HG03469 (cell line): ENCODE results near the gene ZNF597.
"Not testable (repeated sequence)": the region's sequence is repeated elsewhere in the genome, so short reads cannot be mapped to it uniquely, and the experiment has no call there.

Source experiments
- ATAC-seq: cut with Tn5 transposase; IDR thresholded peaks from one replicate; pipeline ENCODE4 v1.9.1; 2021; ENCODE audit warnings: mild to moderate bottlenecking, moderate library complexity, moderate number of reproducible peaks; ENCODE audit not compliant: unreplicated experiment

The ZNF597 gene

DNA sequence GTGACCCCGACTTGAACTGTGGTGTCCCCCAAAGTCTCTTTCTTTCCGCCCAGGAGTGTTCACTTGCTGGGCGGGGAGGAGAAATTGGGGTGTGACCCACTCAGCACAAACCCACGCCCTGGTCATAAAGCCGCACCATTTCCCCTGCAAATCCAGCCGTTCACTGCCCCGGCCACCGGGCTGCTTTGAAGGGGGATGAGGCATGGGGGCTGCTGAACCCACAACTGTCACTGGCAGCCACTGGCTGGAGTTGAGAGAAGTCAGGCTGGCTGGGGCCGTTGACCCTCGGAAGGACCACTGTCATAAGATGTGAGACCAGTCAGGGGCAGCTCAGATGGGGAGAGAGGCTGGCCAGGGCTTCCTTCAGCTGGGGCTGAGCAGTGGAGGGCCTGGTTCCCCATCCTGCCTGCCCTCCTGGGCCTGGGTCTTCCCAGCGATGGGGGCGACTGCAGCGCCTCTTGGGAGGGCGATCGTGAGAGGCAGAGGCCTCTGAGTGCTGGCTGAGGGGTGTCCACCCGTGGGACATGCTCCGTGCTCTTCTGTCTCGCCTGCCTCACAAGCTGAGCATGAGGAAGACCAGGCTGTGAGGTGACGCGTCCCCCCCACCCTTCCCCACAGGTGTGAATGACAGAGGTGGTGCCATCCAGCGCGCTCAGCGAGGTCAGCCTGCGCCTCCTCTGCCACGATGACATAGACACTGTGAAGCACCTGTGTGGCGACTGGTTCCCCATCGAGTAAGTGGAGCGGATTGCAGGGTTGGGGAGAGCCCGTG lies 32.5 kb upstream of the ZNF597 start:
- ATAC-seq, result no peak

- ATAC-seq, result not testable (repeated sequence)
Measured at GRCh38 chr16:3474870-3475269, 31.6 kb upstream of the ZNF597 start.

GRCh38 chr16:3474136-3474779 lies 31.0 kb upstream of the ZNF597 start:
- no peak for ATAC-seq

- ATAC-seq, result not testable (repeated sequence)
Measured at GRCh38 chr16:3473596-3473943, 30.3 kb upstream of the ZNF597 start.

GRCh38 chr16:3472878-3473595 lies 29.7 kb upstream of the ZNF597 start:
- no peak for ATAC-seq

- ATAC-seq, result no peak
Measured at GRCh38 chr16:3471518-3472176, 28.3 kb upstream of the ZNF597 start.

GRCh38 chr16:3470723-3471122 lies 27.4 kb upstream of the ZNF597 start:
- ATAC-seq, result no peak

DNA sequence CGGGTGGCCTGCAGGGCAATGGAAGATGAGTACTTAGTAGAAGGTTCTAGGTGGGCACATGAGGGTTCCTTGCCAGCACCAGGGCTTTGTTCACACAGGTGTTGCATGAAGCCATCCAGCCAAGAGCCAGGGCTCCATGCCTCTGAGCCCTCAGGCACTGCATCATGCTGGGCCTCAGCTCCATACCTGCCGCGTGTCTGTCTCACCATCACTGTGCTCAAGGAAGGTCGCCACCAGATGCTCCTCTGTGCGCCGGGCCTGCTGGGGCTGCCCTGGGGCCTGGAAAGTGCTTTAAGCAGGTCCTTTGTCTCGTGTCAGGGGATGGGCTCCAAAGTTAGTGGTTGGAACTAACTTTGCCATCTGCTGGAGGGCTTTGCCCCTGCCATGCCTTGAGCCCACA lies 26.4 kb upstream of the ZNF597 start:
- no peak for ATAC-seq

DNA sequence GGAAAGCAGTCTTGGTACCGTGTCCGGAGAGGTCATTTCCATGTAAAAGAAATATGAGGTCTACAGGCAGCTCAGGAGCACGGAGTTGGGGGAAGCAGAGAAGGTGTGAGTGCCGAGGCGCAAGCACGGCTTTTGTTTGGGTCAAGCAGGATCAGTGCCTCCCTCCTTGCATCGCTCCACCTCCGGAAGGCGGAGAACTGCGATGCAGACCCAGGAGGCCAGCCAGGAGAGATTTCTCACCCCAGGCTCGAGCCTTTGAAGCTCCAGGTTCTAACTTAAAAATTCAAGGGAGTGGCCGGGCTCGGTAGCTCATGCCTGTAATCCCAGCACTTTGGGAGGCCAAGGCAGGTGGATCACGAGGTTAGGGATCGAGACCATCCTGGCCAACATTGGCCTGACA lies 25.2 kb upstream of the ZNF597 start:
- ATAC-seq, result no peak

DNA sequence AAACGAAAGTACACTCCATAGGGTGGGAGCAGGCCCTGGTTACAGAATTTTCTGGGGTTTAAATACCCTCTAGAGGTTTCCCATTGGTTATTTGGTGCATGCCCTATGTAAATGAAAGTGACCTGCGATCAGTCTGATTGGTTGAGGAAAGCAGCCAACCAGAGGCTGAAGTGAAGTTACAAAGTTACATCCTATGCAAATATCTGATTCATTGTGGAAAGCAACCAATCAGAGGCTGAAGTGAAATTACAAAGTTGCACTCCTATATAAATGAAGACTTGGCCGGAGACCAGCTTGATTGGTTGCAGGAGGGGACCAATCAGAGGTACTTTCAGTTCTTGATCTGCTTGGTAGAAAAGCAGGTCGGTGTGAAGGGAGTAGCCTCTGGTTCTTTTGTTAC lies 24.6 kb upstream of the ZNF597 start:
- ATAC-seq, result no peak

DNA sequence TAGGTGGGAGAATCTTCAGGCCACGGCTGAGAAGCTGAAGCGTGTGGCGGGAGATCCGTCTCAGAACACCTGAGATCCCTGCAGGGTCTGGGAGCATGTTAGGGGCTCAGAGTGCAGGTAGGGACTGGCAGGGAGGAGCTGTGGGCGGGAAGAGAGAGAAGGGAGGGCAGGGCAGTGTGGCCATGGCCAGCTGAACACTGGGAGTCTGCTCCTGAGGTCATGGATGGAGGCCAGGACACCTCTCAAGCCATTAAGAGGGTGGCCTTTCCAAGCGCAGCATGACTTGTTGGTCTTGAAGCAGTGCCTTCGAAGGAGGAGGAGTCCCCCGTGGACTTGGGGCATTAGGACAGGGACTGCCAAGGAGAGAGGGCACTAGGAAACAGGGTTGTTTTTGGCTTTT lies 23.9 kb upstream of the ZNF597 start:
- ATAC-seq, result no peak

DNA sequence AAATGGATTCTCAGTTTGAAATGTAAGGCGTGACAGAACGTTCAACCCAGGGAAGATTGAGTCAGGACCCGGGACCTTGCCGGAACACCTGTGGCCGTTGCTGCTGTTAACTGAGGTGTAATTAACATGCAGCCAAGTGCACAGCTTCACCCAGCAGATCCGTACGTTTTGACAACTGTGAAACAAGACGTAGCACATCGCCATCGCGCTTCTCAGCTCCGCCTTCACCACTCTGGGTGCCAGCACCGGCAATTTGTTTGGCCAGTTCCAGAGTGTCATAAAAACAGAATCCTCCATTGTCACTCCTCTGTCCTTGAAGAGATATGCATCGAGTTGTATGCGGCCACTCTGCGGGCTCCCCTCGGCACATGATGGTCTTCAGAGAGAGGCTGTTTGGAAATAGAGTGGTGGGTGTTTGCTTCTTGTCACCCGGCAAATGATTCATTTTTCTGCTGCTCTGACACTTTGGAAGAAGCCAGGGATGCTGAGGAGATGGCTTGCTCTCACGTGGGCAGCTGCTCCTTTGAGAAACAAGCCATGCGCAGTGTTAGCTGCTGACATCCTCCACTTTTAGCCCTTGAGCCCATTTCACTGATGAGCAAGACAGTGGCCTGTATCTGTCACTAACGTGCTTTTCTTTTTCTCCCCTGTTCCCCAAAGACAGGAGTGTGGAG lies 22.7 kb upstream of the ZNF597 start:
- ATAC-seq, result no peak

GRCh38 chr16:3465301-3465700 lies 22.0 kb upstream of the ZNF597 start:
- no peak for ATAC-seq

GRCh38 chr16:3461151-3461550 lies 17.8 kb upstream of the ZNF597 start:
- no peak for ATAC-seq

DNA sequence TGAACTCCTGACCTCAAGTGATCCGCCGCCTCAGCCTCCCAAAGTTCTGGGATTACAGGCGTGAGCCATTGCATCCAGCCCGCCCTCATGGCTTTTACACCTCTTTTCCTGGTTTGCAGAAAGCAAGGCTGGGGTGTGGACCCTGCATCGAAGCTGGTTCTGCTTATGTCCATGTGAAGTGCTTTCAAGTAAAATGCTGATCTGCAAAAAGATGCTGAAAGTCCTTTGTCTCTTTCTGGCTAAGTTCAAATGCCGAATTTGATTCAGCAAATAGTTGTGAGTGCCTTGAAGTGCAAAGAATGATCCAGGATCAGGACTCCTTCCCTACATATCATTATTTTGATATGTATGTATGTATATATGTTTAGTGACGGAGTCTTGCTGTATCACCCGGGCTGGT lies 17.3 kb upstream of the ZNF597 start:
- ATAC-seq, result no peak

DNA sequence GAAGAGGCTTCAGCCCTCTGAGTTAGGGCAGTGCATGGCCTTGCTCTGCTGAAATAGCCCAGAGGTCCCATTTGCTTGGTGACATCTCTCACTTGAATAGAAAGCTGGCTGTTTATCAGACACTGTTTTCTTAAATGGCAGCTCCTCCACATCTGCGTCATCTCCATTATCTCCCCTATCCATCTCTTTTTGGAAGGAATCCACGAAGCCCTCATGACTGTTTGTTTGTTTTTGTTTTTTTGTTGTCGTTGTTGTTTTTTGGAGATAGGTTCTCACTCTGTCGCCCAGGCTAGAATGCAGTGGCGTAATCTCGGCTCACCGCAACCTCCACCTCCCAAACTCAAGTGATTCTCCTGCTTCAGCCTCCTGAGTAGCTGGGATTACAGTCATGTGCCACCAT lies 16.8 kb upstream of the ZNF597 start:
- ATAC-seq, result no peak

- no peak for ATAC-seq
Measured at GRCh38 chr16:3459401-3460090, 16.2 kb upstream of the ZNF597 start.

GRCh38 chr16:3458852-3459361 lies 15.6 kb upstream of the ZNF597 start:
- no peak for ATAC-seq

- no peak for ATAC-seq
Measured at GRCh38 chr16:3458278-3458851, 15.1 kb upstream of the ZNF597 start.
